Measurements from ENCODE around the gene SEMA3F. TPM values are rescaled to one million over a fixed set of nuclear protein-coding genes. Genes with fewer than 3 reads are reported as not detected.

SEMA3F gene
- total RNA-seq, 1 experiment from 2014 or later, result 69.6 TPM

- intact Hi-C loops (cut with micrococcal nuclease; ENCODE audit: unreplicated experiment) (no loop called here), in situ Hi-C loops (cut with HindIII; ENCODE audit: low pct_unique_long_range_greater_than_20kb, low sequenced_read_pairs) (no loop called here)
- H3K9me3 ChIP-seq (ENCODE audit: control insufficient read depth, insufficient read depth, low read depth, low read length), result no peaks in the 10 kb centered on the region
- ATAC-seq (peak; percentile 43; the same call in 1 of the 2 replicates), DNase-seq (ENCODE audit: low read depth, low spot score) (no peak)
- TF ChIP-seq, protein P1, sequence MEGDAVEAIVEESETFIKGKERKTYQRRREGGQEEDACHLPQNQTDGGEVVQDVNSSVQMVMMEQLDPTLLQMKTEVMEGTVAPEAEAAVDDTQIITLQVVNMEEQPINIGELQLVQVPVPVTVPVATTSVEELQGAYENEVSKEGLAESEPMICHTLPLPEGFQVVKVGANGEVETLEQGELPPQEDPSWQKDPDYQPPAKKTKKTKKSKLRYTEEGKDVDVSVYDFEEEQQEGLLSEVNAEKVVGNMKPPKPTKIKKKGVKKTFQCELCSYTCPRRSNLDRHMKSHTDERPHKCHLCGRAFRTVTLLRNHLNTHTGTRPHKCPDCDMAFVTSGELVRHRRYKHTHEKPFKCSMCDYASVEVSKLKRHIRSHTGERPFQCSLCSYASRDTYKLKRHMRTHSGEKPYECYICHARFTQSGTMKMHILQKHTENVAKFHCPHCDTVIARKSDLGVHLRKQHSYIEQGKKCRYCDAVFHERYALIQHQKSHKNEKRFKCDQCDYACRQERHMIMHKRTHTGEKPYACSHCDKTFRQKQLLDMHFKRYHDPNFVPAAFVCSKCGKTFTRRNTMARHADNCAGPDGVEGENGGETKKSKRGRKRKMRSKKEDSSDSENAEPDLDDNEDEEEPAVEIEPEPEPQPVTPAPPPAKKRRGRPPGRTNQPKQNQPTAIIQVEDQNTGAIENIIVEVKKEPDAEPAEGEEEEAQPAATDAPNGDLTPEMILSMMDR (IDR thresholded peaks at IDR 0.05), result no peak
- TF ChIP-seq REST (IDR thresholded peaks at IDR 0.05; ENCODE audit: insufficient read depth in 1 of 2, low read depth in 2 of 2, low read length in 1 of 2) (no peak), SIN3A (IDR thresholded peaks at IDR 0.05; ENCODE audit: borderline replicate concordance, insufficient read depth, low read depth, low read length) (no peak), TCF7L2 (IDR thresholded peaks at IDR 0.05; ENCODE audit: low read depth, low read length) (no peak), POLR2AphosphoS5 (IDR thresholded peaks at IDR 0.05; ENCODE audit: low read depth, low read length) (no peak)
- no peaks in the 10 kb centered on the region for H3K4me1 ChIP-seq (ENCODE audit: control insufficient read depth, insufficient read depth, low read length)
- H3K27me3 ChIP-seq (ENCODE audit: control insufficient read depth, insufficient read depth, low read length), result no peaks in the 10 kb centered on the region
- no peak overlapping the region for H3K27ac ChIP-seq (ENCODE audit: low read length)
- POLR2A ChIA-PET, result interaction anchor here (0.6 to 0.7 kb wide), 3 partner anchors 24 to 295 kb away, joined by 3 to 20 read pairs (median 8); no protein-coding TSS in a partner anchor
- CTCF ChIA-PET, result no interaction called here
- H3K4me3 ChIP-seq (ENCODE audit: low read depth in 2 of 2, low read length in 2 of 2), result no peak overlapping the region
- BruUV-seq (replicated peaks), result no TSS peak
- H3K36me3 ChIP-seq (ENCODE audit: control insufficient read depth, insufficient read depth, low read length), result peaks cover 47% of the 10 kb centered on the region
Observed at GRCh38 chr3:50112462-50112861, 42.7 kb upstream of the SEMA3F start.

GRCh38 chr3:50117120-50117519, 38.0 kb upstream of the SEMA3F start:
- no TSS peak for BruUV-seq (replicated peaks)
- Histone ChIP-seq H3K4me3 (ENCODE audit: low read depth in 2 of 2, low read length in 2 of 2) (no peak overlapping the region), H3K27ac (ENCODE audit: low read length) (no peak overlapping the region), H3K27me3 (ENCODE audit: control insufficient read depth, insufficient read depth, low read length) (no peaks in the 10 kb centered on the region), H3K9me3 (ENCODE audit: control insufficient read depth, insufficient read depth, low read depth, low read length) (no peaks in the 10 kb centered on the region), H3K4me1 (ENCODE audit: control insufficient read depth, insufficient read depth, low read length) (peaks cover 5% of the 10 kb centered on the region), H3K36me3 (ENCODE audit: control insufficient read depth, insufficient read depth, low read length) (peaks cover 25% of the 10 kb centered on the region)
- DNase-seq (ENCODE audit: low read depth, low spot score) (no peak), ATAC-seq (no peak)
- ChIA-PET CTCF (no interaction called here), POLR2A (no interaction called here)
- intact Hi-C loops (cut with micrococcal nuclease; ENCODE audit: unreplicated experiment), result no loop called here
- TF ChIP-seq, protein P1 (IDR thresholded peaks at IDR 0.05), result no peak
- no peak for TF ChIP-seq REST (IDR thresholded peaks at IDR 0.05; ENCODE audit: insufficient read depth in 1 of 2, low read depth in 2 of 2, low read length in 1 of 2)
- no peak for TF ChIP-seq TCF7L2 (IDR thresholded peaks at IDR 0.05; ENCODE audit: low read depth, low read length)
- TF ChIP-seq SIN3A (IDR thresholded peaks at IDR 0.05; ENCODE audit: borderline replicate concordance, insufficient read depth, low read depth, low read length), result no peak
- TF ChIP-seq POLR2AphosphoS5 (IDR thresholded peaks at IDR 0.05; ENCODE audit: low read depth, low read length), result no peak
- in situ Hi-C loops (cut with HindIII; ENCODE audit: low pct_unique_long_range_greater_than_20kb, low sequenced_read_pairs), result no loop called here
